GM12801 (cell line): Measurements from ENCODE around the gene APOA1.

Experiments used
- TF ChIP-seq, protein P1 (sequence below): IDR thresholded peaks from one replicate; pipeline ENCODE4 v1.5.1; 2011; ENCODE audit warnings: control low read depth; ENCODE audit not compliant: insufficient read length; ENCODE audit errors: extremely low read depth

The APOA1 gene

DNA sequence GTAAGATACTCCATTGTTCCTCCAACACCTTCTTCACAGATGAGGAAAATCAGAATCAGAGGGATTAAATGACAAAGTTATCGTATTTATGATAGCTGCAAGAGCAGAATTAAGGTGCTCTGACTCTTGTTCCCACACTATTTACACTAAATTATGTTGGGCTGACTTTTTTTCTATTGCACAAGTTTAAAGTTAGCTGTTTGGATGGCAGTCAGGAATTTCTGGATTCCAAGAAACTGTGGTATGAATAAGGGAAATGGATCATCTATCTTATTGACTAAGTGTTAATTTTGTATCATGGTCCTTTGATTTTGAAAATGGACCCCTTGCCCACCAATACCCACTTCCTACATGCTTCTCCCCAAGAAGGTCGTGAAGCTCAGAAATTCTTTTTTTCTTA is 19.9 kb upstream of the APOA1 start:
- TF ChIP-seq, protein P1, sequence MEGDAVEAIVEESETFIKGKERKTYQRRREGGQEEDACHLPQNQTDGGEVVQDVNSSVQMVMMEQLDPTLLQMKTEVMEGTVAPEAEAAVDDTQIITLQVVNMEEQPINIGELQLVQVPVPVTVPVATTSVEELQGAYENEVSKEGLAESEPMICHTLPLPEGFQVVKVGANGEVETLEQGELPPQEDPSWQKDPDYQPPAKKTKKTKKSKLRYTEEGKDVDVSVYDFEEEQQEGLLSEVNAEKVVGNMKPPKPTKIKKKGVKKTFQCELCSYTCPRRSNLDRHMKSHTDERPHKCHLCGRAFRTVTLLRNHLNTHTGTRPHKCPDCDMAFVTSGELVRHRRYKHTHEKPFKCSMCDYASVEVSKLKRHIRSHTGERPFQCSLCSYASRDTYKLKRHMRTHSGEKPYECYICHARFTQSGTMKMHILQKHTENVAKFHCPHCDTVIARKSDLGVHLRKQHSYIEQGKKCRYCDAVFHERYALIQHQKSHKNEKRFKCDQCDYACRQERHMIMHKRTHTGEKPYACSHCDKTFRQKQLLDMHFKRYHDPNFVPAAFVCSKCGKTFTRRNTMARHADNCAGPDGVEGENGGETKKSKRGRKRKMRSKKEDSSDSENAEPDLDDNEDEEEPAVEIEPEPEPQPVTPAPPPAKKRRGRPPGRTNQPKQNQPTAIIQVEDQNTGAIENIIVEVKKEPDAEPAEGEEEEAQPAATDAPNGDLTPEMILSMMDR: no peak

DNA sequence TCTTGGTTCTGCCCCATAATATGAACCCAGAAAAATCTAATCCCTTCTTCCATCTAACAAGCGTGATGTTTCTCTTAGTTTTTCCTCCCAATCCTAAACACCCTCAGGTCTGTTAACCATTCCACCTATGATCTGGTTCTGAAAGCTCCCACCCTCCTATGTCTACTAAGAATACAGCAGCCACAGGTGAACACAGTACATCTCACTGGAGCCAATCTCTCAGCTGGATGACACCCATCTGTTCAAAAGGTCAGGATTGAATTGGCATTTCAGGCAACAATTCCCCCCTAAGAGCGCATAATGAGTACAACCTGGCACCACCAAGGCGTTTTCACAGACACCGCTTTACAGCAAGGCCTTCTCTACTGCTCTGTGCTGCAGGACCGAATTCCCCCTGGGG is 19.0 kb upstream of the APOA1 start:
- TF ChIP-seq, protein P1: no peak

DNA sequence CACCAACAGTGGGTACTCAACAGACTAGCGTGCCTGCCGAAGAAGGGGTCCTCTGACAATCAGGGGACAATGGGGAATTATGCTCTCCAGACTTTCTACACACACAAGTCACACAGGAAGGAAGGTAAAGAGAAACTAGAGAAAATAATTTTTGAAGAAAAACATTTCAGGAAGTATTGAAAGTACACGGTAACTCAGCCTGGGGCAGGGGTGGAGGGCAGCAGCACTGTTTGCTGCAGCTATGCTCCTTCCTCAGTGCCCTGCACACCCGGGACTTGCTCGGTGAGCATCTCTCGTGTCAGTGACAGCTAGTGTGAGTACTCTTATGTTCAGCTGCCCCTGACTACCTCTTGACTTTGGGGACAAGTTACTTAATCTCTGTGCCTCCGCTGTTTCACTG is 18.0 kb upstream of the APOA1 start:
- TF ChIP-seq, protein P1: no peak

DNA sequence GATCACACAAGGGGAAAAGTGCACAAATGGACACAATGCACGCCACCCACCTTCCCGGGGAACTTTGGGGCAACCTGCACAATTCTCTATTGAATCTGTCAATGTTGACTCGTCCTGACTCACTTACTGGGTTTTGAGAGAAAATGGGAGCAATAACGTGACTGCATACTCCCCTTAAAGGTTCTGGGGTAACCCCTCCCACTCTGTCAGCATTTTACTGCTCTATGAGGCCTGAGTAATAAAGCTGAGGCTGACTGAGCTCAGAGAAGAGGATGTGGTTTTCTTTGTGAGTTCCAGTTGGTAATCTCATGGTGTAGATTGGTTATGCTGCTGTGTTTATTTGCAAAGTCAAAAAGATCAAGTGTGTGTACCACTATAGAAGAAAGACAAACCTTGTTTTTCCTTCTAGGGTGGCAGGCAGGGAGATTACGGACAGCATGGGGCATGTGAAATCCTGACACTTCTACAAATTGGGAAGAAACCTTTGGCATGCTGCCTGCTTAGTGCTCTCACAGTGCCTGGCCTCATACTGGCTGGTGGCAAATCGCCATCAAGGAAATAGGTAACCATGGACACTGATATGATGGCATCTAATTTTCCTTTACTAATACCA is 16.1 kb upstream of the APOA1 start:
- TF ChIP-seq, protein P1: no peak

DNA sequence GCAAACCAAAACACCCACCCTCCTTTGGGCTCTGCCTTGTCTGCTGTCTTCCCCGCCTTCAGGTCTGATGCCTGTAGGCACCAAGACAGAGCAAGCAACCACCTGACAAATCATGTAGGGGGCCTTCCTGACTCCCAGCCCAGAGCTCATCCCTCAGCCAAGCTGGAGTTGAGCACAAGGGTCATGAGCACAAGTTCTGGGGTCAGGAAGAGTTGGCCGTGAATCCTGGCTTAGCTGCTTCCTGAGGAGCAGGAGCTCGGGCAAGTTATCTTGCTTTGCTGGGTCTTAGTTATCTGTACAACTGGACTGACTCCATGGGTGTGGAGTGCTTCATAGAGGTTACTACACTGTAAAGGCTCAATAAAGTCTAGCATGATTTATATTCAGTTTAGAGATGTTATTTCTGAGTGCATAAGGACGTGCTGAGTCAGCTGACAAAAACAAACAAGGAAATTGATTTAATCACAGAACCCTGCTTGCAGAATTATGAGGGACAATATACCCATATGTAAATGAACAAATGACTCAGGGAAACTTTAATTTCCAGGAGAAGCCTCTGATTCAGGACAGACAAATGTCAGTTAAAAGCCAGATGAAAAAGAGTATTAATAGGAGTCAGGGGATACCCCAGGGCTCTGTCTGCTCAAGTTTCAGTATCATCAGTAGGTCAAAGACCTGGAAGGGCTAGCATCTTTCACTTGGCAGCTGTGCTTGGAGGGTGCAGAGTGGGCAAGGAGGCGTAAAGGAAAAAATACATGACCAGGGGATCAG is 15.0 kb upstream of the APOA1 start:
- TF ChIP-seq, protein P1: no peak

DNA sequence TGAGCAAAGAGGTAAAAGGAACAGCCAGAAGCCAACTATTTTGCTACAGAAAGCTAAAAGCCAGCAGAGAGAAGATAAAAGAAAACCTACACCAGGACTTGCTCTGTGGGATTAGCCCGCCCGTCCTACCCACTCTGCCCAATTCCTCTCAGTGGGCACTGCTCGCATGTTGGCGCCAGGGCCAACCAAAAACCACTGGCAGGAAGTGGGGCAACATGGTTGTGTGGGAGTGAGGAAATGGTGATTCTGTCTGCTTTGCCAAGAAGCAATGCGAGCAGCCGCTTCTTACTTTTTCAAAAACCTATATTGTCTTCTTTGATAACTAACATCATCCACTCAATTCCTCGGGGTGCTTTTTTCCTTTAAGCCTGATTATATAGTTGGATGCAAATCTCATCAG is 14.2 kb upstream of the APOA1 start:
- TF ChIP-seq, protein P1: no peak

DNA sequence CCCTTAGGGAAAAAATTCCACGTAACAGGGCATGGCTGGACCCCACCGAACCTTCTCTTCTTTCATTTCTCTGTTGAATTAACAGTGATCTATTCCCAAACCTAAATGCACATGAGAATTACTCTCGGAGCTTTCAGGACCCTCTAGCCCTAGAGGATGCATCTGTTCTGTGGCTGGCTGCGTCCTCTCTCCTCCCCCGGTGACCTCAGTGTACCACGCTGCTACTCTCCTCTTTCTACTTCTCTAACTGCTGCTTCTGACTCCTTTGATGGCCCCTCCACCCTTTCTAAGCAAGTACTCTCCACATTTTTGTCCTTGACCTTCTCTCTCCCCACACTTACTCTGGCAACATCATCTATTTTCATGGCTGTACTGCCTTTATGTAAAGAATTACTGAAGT is 12.1 kb upstream of the APOA1 start:
- TF ChIP-seq, protein P1: no peak
